IPS-NIHi7 (cell line): ENCODE data around the gene ZCCHC12.

ENCODE experiments used
- DNase-seq: peaks from one replicate; pipeline ENCODE4 v3.0.0; 2012; ENCODE audit warnings: mixed read lengths; ENCODE audit errors: extremely low spot score

ZCCHC12 gene

GRCh38 chrX:118867251-118867650, 43.6 kb downstream of the ZCCHC12 start:
- DNase-seq: no peak

- no peak for DNase-seq
Measured at GRCh38 chrX:118872102-118872566, 48.5 kb downstream of the ZCCHC12 start.
